Loucy (cell line): Measurements from ENCODE around the gene MPPED2.

Experiments
- CTCF ChIP-seq: fragments of 200-600 bp; sonication (generic); conservative IDR thresholded peaks from 2 replicates; pipeline ENCODE4 v1.5.1; 2014; ENCODE audit warnings: mild to moderate bottlenecking, antibody characterized with exemption, low read length
- EZH2phosphoT487 ChIP-seq: fragments of 200-600 bp; IDR thresholded peaks from 2 replicates; pipeline ENCODE4 v1.6.1; 2018; ENCODE audit warnings: antibody characterized with exemption, mild to moderate bottlenecking, moderate library complexity, borderline replicate concordance

- no peak for TF ChIP-seq CTCF
- no peak for TF ChIP-seq EZH2phosphoT487
Observed at GRCh38 chr11:30364139-30364836, 221.9 kb downstream of the MPPED2 start.
